Measurements from ENCODE around the gene SYT15. TPM values are rescaled to one million over a fixed set of nuclear protein-coding genes. Genes with fewer than 3 reads are reported as not detected.

The SYT15 gene
- total and polyA plus RNA-seq, 8 donors = 19.3 to 43.1 (median 24.9) TPM

DNA sequence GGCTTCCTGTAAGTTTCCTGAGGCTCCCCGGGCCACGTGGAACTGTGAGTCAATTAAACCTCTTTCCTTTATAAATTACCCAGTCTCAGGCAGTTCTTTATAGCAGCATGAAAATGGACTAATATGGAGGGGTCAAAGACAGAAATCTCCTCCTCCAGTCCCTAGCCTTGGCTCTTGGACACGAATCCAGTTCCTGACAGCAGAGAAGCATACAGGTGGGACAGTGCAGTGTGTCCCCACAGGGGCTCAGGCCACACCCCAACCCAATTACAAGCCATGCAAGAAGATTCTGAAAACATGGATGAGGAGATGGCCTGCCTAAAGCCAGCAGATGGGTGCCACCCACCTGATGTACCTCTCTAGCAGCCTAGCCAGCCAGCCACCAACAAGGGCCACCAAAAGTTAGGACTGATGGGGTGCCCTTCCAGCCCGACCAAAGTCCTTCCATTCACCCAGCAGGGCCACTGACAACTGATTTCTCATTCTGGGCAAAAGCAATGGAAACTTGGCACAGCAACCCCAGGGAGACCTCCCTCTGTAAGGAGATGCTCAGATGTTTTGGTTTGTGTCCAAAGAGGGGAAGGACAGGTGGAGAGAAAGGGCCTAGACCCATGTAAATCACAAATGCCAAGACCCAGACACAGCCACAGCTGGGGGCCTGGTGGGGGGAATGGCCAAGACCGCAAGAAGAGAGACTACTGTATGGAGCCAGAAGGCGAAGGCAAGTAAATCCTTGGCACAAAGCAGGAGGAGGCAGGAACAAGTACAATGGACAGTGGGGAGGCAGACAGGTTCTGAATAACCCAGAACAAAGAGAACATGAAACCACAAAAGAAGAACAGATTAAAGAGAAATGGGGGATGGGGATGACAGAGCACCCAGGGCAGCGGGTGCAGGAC, 36.1 kb upstream of the SYT15 start:
- Histone ChIP-seq H3K9me3 (no peaks in the 10 kb centered on the region), H3K4me1 (peaks cover 5 to 6% of the 10 kb centered on the region in 2 donors), H3K27me3 (peaks cover 0 to 25% of the 10 kb centered on the region in 2 donors), H3K27ac (no peak overlapping the region), H3K4me3 (no peak overlapping the region), H3K36me3 (no peaks in the 10 kb centered on the region)
- no peak for TF ChIP-seq CTCF (IDR thresholded peaks at IDR 0.05)
- DNase-seq = peak in 2 of 4 donors; percentile 28 to 47
- ATAC-seq = no peak
- intact Hi-C loops (cut with DNase I) = no loop called here

DNA sequence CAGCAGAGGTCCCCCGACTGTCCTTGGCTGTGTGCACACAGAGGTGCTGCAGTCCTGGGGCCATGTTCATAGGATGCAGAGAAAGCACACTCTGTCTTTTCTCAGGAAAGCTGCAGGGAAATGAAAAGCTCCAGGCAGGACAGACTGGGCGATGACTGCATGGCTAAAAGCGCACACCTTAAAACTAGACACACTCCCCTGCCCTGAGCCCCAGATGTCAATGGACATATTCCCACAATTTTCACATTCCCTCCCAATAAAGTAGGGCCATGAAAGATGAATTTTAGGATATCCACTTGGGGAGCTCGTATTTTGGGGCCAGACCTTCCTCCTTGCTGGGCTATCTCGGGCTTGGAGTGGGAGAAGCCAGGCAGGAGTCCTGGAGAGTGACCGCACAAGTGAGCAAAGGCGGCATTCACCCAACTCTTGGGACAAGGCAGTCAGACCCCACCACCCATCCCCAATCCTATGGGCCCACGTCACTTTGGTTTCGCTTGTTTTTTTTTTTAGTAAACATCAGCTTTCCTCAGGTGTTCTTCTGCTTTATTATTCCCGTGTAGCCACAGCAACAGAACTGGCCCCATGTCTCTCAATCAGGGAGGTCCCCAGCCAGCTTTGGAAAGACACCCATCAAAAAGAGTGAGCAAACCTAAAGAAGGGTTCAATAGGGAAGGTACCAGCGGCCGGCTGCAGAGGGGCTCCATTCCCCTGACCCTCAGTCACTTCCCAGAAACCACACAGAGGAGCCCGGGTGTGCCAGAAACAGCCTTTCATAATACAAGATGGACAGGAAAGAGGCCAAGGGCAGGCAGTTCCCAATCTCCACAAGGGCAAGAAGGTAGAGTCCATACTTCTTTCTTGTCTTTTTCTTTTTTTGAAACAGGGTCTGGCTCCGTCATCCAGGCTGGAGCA, 35.2 kb upstream of the SYT15 start:
- TF ChIP-seq CTCF (IDR thresholded peaks at IDR 0.05) = no peak
- ATAC-seq (no peak), DNase-seq (peak in 1 of 4 donors; percentile 31)
- Histone ChIP-seq H3K4me1 (peaks cover 5 to 6% of the 10 kb centered on the region in 2 donors), H3K4me3 (no peak overlapping the region), H3K27ac (no peak overlapping the region), H3K27me3 (peaks cover 0 to 25% of the 10 kb centered on the region in 2 donors), H3K36me3 (no peaks in the 10 kb centered on the region), H3K9me3 (no peaks in the 10 kb centered on the region)
- intact Hi-C loops (cut with DNase I) = no loop called here

DNA sequence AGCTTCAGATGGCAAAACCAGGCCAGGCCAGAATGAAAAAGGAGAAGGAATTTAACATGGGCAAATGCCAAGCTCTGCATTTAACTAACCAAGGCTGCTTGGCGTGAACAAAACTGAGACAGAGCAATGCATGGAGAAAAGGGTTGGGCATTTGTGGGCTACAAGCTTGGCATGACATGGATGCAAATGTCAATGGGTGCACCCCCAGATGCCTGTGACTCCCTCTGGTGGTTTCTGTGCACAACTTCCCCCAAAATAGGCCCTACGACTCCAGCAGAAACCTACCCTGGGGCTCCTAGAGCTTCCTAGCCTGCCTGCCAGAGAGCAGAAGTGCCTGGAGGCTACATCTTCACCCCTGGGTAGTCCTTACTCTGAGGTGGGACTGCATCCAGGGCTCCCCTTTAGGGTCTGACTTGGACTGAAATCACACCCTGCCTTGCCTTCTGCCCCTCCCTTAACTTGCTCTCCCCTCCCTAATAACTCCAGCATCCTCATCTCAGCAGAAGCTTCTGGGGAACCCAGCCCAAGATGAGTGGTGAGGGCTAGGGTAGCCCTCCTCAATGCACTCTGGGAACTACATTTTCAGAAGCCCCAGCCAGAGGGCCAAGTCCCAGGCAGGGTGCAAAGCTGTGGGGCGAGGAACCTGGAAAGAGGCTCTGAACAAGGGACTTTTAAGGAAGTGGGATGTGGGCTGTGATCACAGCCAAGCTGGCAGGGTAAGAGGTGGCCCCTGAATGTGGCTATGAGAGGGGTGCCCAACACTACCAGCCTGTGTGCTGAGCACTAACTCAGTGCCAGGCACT, 33.7 kb upstream of the SYT15 start:
- ATAC-seq = no peak
- H3K4me1 ChIP-seq = peaks cover 5 to 6% of the 10 kb centered on the region in 2 donors

More for the DNA sequence above, 33.7 kb upstream of the SYT15 start:
- H3K9me3 ChIP-seq = no peaks in the 10 kb centered on the region
- H3K27ac ChIP-seq = no peak overlapping the region
- intact Hi-C loops (cut with DNase I) = no loop called here
- peaks cover 0 to 20% of the 10 kb centered on the region in 2 donors for H3K27me3 ChIP-seq
- H3K36me3 ChIP-seq = peaks cover 0 to 2% of the 10 kb centered on the region in 2 donors
- TF ChIP-seq CTCF (IDR thresholded peaks at IDR 0.05) = no peak
- DNase-seq = peak in 1 of 4 donors; percentile 31
- H3K4me3 ChIP-seq = no peak overlapping the region

All from left lung (tissue), 10 donors.